Hematopoietic multipotent progenitor cell treated with erythropoietin and hydrocortisone succinate and interleukin-3 and kit ligand, for 6 days (in vitro differentiated cells): Measurements from ENCODE around the gene ELP5.

ENCODE experiments used
- DNase-seq: peaks from one replicate; pipeline ENCODE4 v3.0.0-alpha.2; 2015

The ELP5 gene

GRCh38 chr17:7258731-7259554 lies 6.9 kb downstream of the ELP5 start:
- DNase-seq = peak; percentile 65

GRCh38 chr17:7259555-7259889 lies 7.5 kb downstream of the ELP5 start:
- DNase-seq = no peak

GRCh38 chr17:7260151-7260550 lies 8.1 kb downstream of the ELP5 start:
- no peak for DNase-seq

- DNase-seq = peak; percentile 77
Observed at GRCh38 chr17:7260651-7261378, 8.8 kb downstream of the ELP5 start.

GRCh38 chr17:7261379-7262191 lies 9.6 kb downstream of the ELP5 start:
- peak; percentile 33 for DNase-seq

GRCh38 chr17:7262192-7262934 lies 10.3 kb downstream of the ELP5 start, which contains the start of gene CLDN7:
Gene CLDN7, minus strand, starts transcription at chr17:7262478. Its CDS starts 435 bp downstream, at chr17:7262043.
- no peak for DNase-seq

- peak; percentile 72 for DNase-seq
Observed at GRCh38 chr17:7262935-7263800, 11.2 kb downstream of the ELP5 start.

- no peak for DNase-seq
Observed at GRCh38 chr17:7263801-7264078, 11.7 kb downstream of the ELP5 start.

GRCh38 chr17:7266784-7267183 lies 14.8 kb downstream of the ELP5 start:
- DNase-seq = no peak

- DNase-seq = no peak
Observed at GRCh38 chr17:7279448-7279847, 27.4 kb downstream of the ELP5 start.

- peak; percentile 94 for DNase-seq
Observed at GRCh38 chr17:7280519-7281073, 28.6 kb downstream of the ELP5 start.

GRCh38 chr17:7281074-7281952 lies 29.3 kb downstream of the ELP5 start, which contains the start of gene SLC2A4:
Gene SLC2A4, plus strand, starts transcription at chr17:7281718. Its CDS starts 217 bp downstream, at chr17:7281935.
- DNase-seq = peak; percentile 98

GRCh38 chr17:7281953-7282751 lies 30.1 kb downstream of the ELP5 start:
- DNase-seq = peak; percentile 46

GRCh38 chr17:7282752-7283321 lies 30.8 kb downstream of the ELP5 start:
- peak; percentile 89 for DNase-seq

GRCh38 chr17:7283471-7284216 lies 31.6 kb downstream of the ELP5 start:
- DNase-seq = no peak

- DNase-seq = no peak
Observed at GRCh38 chr17:7284911-7285310, 32.9 kb downstream of the ELP5 start.

- DNase-seq = no peak
Observed at GRCh38 chr17:7285679-7286078, 33.7 kb downstream of the ELP5 start.
